ENCODE results near the gene HIVEP3. TPM values are rescaled to one million over a fixed set of nuclear protein-coding genes. Genes with fewer than 3 reads are reported as not detected.

Gene HIVEP3
- total and polyA plus RNA-seq, 2 of the 13 experiments (the other 11 are each of a cell fraction or from before 2014, with no cell fraction given): 0.05 TPM; not detected in 1

GRCh38 chr1:41541592-41541952 lies 377.1 kb downstream of the HIVEP3 start:
- no peaks in the 10 kb centered on the region for H3K36me3 ChIP-seq (replicated peaks in 1 of 2; ENCODE audit: control insufficient read depth in 1 of 2, insufficient read depth in 2 of 2, low read length in 2 of 2)
- no peak overlapping the region for H3K4me2 ChIP-seq (ENCODE audit: low read depth, low read length)
- peaks cover 8% of the 10 kb centered on the region for H3K9me3 ChIP-seq (ENCODE audit: low read length)
- H3K4me1 ChIP-seq (ENCODE audit: insufficient read depth, low read length): no peaks in the 10 kb centered on the region
- DNase-seq (ENCODE audit: low spot score) (no peak), ATAC-seq (no peak), FAIRE-seq (no peak)
- H3K27ac ChIP-seq (ENCODE audit: extremely low read length, insufficient read depth, low read length): no peak overlapping the region
- H2AFZ ChIP-seq (ENCODE audit: low read length): no peak overlapping the region
- POLR2A ChIA-PET: no interaction called here
- WGBS (ENCODE audit: low lambda C conversion rate): 60% methylated on average over 1 of the region's 1 CpG
- CTCF ChIA-PET (ENCODE audit: low intra/inter-chr PET ratio, low total read pairs): no interaction called here
- H3K4me3 ChIP-seq (replicated peaks in 1 of 3; ENCODE audit: insufficient read depth in 1 of 3, low read depth in 2 of 3, low read length in 3 of 3): no peak overlapping the region
- peaks cover 3 to 26% of the 10 kb centered on the region in 2 experiments; a peak in 4 of 5 replicates for H3K27me3 ChIP-seq (ENCODE audit: control insufficient read depth in 1 of 2, insufficient read depth in 2 of 2, low read length in 2 of 2)
- intact Hi-C loops (cut with micrococcal nuclease; ENCODE audit: unreplicated experiment): no loop called here
- no peaks in the 10 kb centered on the region for H4K20me1 ChIP-seq (ENCODE audit: insufficient read depth, low read length)
- no TSS peak for BruUV-seq (replicated peaks)
- H3K9ac ChIP-seq (ENCODE audit: insufficient read depth, low read depth, low read length): no peak overlapping the region
- no peaks in the 10 kb centered on the region for H3K79me2 ChIP-seq (ENCODE audit: insufficient read depth, low read length)
- in situ Hi-C loops (cut with HindIII; ENCODE audit: extremely low pct_ligation_motif_present, low pct_unique_long_range_greater_than_20kb): no loop called here
- TF ChIP-seq JUN (CRISPR knock-in tag; IDR thresholded peaks at IDR 0.05) (no peak), ZBTB1 (CRISPR knock-in tag; IDR thresholded peaks at IDR 0.05; ENCODE audit: borderline replicate concordance) (no peak), ATF6 (CRISPR knock-in tag; conservative IDR thresholded peaks at IDR 0.05) (no peak), THAP9 (CRISPR knock-in tag; IDR thresholded peaks at IDR 0.05; ENCODE audit: borderline replicate concordance) (no peak), SRF (IDR thresholded peaks at IDR 0.05; ENCODE audit: low read depth, low read length) (no peak), KDM4B (CRISPR knock-in tag; IDR thresholded peaks at IDR 0.05) (no peak), FOXO4 (CRISPR knock-in tag; conservative IDR thresholded peaks at IDR 0.05) (no peak), MBNL3 (CRISPR knock-in tag; conservative IDR thresholded peaks at IDR 0.05) (no peak), SIN3B (IDR thresholded peaks at IDR 0.05; ENCODE audit: low read length) (no peak), SMARCE1 (IDR thresholded peaks at IDR 0.05; ENCODE audit: borderline replicate concordance) (no peak), CHD4 (IDR thresholded peaks at IDR 0.05; ENCODE audit: borderline replicate concordance, low read length) (no peak), FOXA3 (CRISPR knock-in tag; IDR thresholded peaks at IDR 0.05) (no peak), MXD4 (CRISPR knock-in tag; IDR thresholded peaks at IDR 0.05) (no peak), ZNF784 (CRISPR knock-in tag; IDR thresholded peaks at IDR 0.05; ENCODE audit: borderline replicate concordance) (no peak), ZNF354B (CRISPR knock-in tag; IDR thresholded peaks at IDR 0.05) (no peak), PATZ1 (CRISPR knock-in tag; IDR thresholded peaks at IDR 0.05) (no peak), KLF13 (CRISPR knock-in tag; IDR thresholded peaks at IDR 0.05) (no peak), ARNT (IDR thresholded peaks at IDR 0.05) (no peak)

Measured in HepG2 (cell line).